ENCODE data around the gene GABARAP.

The GABARAP gene

GRCh38 chr17:7221278-7222092, 20.8 kb downstream of the GABARAP start:
- no peak for DNase-seq

- DNase-seq = peak; percentile 47
Measured at GRCh38 chr17:7220593-7221277, 21.5 kb downstream of the GABARAP start.

GRCh38 chr17:7219812-7220592, 22.2 kb downstream of the GABARAP start, which contains the start of the genes ACADVL and DLG4:
Gene ACADVL, plus strand, starts transcription at chr17:7219938. Its CDS starts 47 bp downstream, at chr17:7219985.
Gene DLG4, minus strand, starts transcription at chr17:7219836.
- peak; percentile 78 for DNase-seq

- no peak for DNase-seq
Measured at GRCh38 chr17:7219229-7219811, 22.9 kb downstream of the GABARAP start.

GRCh38 chr17:7218758-7219157, 23.5 kb downstream of the GABARAP start:
- DNase-seq = no peak

- DNase-seq = no peak
Measured at GRCh38 chr17:7218166-7218565, 24.1 kb downstream of the GABARAP start.

- no peak for DNase-seq
Measured at GRCh38 chr17:7217113-7217987, 24.9 kb downstream of the GABARAP start.

GRCh38 chr17:7216242-7217112, 25.8 kb downstream of the GABARAP start:
- DNase-seq = no peak

GRCh38 chr17:7215652-7216180, 26.5 kb downstream of the GABARAP start:
- DNase-seq = no peak

- DNase-seq = no peak
Measured at GRCh38 chr17:7215136-7215638, 27.1 kb downstream of the GABARAP start.

GRCh38 chr17:7214300-7215135, 27.7 kb downstream of the GABARAP start:
- DNase-seq = peak; percentile 99

GRCh38 chr17:7213895-7214299, 28.4 kb downstream of the GABARAP start:
- no peak for DNase-seq

GRCh38 chr17:7211491-7212273, 30.6 kb downstream of the GABARAP start:
- no peak for DNase-seq

- no peak for DNase-seq
Measured at GRCh38 chr17:7208754-7209460, 33.3 kb downstream of the GABARAP start.

- no peak for DNase-seq
Measured at GRCh38 chr17:7208027-7208571, 34.1 kb downstream of the GABARAP start.

GRCh38 chr17:7207120-7208001, 34.9 kb downstream of the GABARAP start:
- no peak for DNase-seq

- no peak for DNase-seq
Measured at GRCh38 chr17:7205561-7205960, 36.7 kb downstream of the GABARAP start.
